HG02870 (cell line): ENCODE measurements around the gene DSP.

Source experiments
- ATAC-seq: cut with Tn5 transposase; IDR thresholded peaks from one replicate; pipeline ENCODE4 v1.9.1; 2021; ENCODE audit warnings: mild to moderate bottlenecking, moderate library complexity; ENCODE audit not compliant: unreplicated experiment

DSP gene

DNA sequence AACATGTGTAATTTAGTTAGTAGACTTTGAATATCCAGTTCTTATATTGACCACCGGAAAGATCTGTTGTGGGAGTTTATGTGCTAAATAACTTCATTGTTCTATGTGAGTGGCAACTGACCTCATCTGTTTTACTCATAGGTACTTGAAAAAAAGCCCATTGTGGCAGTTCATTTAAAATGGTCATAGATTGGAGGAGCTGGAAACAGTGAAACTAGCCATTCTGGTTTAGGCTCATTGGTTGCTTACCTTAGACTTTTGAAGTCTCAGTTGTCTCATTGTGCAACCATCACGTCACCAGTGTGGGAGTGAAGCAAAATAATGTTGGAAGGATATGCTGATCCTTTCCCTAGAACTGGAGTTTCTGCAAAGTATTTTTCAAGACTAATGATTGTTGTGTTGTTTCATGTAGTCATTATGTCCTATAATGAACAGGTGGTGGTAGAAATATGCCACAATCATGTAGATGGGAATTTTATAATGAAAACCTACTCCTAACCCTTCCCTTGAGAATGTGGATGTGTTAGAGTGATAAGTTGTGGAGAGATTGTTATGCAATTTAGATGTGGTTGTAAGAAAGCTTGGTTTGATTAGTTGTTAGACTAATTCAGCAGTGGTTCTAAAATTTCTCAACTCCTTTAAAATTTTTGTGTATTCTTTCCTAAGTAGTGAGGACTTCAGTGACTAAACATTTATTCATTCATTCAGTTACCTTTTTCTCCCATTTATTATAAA lies 18.3 kb downstream of the DSP start:
- no peak for ATAC-seq

GRCh38 chr6:7561153-7561964 lies 19.9 kb downstream of the DSP start:
- ATAC-seq = no peak

- ATAC-seq = no peak
Observed at GRCh38 chr6:7562769-7563168, 21.3 kb downstream of the DSP start.

DNA sequence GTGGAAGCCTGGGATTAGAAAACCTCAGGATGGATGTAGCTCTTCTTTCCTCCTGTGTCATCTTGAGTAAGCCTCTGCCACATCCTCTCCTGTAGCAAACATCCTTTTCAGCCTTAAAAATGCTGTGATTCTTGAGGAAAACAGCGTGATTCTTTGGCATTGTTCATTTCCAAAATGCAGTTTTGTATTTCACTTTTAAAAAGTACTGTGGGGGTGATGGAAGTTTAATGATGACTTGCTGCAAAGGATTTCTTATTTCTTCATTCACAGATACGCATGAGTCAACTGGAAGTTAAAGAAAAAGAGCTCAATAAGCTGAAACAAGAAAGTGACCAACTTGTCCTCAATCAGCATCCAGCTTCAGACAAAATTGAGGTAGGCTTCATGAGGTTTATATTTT lies 24.6 kb downstream of the DSP start:
- no peak for ATAC-seq

GRCh38 chr6:7566617-7567173 lies 25.2 kb downstream of the DSP start:
- ATAC-seq = no peak

- no peak for ATAC-seq
Observed at GRCh38 chr6:7568021-7568420, 26.6 kb downstream of the DSP start.

DNA sequence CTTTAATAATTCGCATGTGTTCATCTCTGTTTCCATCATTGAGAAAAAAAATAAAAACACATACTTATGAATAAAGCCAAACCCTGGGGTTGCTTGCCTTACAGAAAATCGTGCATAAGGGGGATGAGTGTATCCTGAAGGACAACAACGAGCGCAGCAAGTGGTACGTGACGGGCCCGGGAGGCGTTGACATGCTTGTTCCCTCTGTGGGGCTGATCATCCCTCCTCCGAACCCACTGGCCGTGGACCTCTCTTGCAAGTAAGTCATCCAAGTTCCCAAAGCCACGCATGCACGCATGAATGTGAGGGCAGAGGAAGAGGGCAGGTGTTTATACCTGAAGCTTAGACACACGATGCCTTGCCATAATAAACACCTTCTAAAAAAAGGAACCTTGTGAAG lies 27.6 kb downstream of the DSP start:
- no peak for ATAC-seq

DNA sequence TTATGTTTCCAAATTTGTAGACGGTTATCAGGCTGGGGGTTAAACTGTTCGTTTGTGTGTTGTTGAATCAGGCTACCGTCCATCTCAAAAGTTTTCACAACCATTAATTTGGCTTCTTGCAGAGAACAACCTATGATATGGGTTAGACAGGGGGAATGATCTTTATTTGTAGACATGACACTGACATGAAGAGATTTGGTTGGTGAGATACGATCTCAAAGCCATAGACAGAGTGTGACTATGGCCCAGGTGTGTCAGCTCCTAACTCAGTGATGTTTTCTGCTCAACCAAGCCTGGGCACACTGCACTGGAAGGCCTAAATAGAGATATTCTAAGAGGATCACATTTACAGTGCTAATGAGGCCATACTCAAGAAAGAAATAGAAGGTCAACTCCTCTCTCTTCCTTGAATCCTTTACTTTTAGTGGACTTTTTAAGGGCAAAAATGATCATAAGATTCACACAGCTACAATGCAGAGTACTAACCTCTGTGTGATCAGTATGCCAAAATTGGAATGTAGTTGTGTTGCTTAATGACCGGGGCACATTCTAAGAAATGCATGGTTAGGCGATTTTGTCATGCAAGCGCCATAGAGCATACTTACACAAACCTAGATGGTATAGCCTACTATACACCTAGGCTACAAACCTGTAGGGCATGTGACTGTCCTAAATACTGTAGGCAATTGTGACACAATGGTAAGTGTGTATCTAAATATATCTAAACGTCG lies 30.9 kb downstream of the DSP start:
- ATAC-seq = no peak

DNA sequence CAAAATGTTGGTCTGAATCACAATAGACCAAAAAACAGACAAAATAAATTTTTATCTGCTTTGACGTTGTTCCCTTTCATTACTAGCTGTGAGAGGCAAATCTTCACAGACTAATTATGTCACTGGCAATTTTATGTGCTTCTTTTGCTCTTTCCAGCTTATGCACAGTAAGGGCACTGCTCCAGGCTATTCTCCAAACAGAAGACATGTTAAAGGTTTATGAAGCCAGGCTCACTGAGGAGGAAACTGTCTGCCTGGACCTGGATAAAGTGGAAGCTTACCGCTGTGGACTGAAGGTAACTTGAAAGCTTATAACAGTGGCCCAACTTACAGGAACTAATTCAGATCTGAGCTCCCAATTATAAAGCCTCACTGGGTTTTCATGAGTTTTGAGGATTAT lies 33.0 kb downstream of the DSP start:
- no peak for ATAC-seq

DNA sequence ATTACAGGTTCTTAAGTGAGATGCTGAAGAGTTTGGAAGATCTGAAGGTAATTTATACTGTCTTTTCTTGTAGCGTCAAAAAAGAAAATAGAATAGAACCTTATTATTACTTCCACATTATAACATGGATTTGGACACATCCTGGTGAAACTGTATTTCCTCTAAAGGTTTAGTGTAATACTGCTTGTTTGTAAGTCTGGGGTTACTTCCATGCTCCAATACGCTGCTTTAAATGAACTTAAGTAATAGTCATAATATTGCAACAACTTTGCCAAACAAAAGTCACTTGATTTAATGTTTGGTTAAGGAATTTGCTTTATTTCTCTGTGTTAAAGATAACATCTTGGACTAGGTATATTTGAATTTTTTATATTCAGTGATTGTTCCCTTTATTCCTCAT lies 37.0 kb downstream of the DSP start:
- ATAC-seq = no peak

GRCh38 chr6:7578931-7579330 lies 37.5 kb downstream of the DSP start:
- no peak for ATAC-seq

DNA sequence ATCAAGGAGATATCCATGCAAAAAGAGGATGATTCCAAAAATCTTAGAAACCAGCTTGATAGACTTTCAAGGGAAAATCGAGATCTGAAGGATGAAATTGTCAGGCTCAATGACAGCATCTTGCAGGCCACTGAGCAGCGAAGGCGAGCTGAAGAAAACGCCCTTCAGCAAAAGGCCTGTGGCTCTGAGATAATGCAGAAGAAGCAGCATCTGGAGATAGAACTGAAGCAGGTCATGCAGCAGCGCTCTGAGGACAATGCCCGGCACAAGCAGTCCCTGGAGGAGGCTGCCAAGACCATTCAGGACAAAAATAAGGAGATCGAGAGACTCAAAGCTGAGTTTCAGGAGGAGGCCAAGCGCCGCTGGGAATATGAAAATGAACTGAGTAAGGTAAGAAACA lies 38.4 kb downstream of the DSP start:
- ATAC-seq = no peak

- ATAC-seq = no peak
Observed at GRCh38 chr6:7580537-7580926, 39.1 kb downstream of the DSP start.

DNA sequence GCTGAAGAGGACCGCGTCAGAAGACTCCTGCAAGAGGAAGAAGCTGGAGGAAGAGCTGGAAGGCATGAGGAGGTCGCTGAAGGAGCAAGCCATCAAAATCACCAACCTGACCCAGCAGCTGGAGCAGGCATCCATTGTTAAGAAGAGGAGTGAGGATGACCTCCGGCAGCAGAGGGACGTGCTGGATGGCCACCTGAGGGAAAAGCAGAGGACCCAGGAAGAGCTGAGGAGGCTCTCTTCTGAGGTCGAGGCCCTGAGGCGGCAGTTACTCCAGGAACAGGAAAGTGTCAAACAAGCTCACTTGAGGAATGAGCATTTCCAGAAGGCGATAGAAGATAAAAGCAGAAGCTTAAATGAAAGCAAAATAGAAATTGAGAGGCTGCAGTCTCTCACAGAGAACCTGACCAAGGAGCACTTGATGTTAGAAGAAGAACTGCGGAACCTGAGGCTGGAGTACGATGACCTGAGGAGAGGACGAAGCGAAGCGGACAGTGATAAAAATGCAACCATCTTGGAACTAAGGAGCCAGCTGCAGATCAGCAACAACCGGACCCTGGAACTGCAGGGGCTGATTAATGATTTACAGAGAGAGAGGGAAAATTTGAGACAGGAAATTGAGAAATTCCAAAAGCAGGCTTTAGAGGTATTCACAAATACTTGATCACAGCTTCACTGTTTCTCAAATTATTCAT lies 39.6 kb downstream of the DSP start:
- no peak for ATAC-seq

- ATAC-seq = no peak
Observed at GRCh38 chr6:7585287-7585930, 43.9 kb downstream of the DSP start.

DNA sequence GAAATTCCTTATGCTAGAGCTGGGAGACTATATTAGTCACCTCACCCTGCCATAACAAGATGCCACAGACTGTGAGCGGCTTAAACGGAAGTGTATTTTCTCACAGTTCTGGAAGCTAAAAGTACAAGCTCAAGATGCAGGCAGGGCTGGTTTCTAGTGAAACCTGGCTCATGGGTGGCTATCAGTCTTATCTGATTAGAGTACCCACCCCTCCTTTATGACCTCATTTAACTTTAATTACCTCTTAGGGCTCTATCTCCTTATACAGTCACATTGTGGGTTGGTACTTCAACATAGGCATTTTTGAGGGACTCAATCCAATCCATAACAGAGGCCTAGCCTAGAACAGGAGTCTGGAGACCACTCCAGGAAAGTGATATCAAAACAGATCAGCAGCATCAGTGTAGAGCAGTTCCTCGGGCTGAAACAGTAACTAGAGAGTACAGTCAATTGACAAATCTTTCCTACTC lies 46.2 kb downstream of the DSP start:
- ATAC-seq = no peak

- ATAC-seq = no peak
Observed at GRCh38 chr6:7588506-7588905, 47.0 kb downstream of the DSP start.

GRCh38 chr6:7589221-7589620 lies 47.8 kb downstream of the DSP start:
- no peak for ATAC-seq

- ATAC-seq = peak; percentile 99
Observed at GRCh38 chr6:7589949-7590917, 48.8 kb downstream of the DSP start, which contains the start of gene SNRNP48. Gene SNRNP48, plus strand, starts transcription at chr6:7590198. Its CDS starts 60 bp downstream, at chr6:7590258.
